Large intestine (tissue), 3 donors: ENCODE data around the gene ZGRF1. TPM values are rescaled to one million over a fixed set of nuclear protein-coding genes. Genes with fewer than 3 reads are reported as not detected.
"Not testable (repeated sequence)": the region's sequence is repeated elsewhere in the genome, so short reads cannot be mapped to it uniquely, and the experiment has no call there.

Experiments
- DNase-seq, 2 donors: peaks; one replicate each; pipeline versions ENCODE4 v3.0.0 to v3.0.0-alpha.2; 2013
- H3K27ac ChIP-seq: one replicate; pipeline ENCODE4 v1.5.1; 2013; ENCODE audit warnings: low read length
- H3K27me3 ChIP-seq: 2 replicates; pipeline ENCODE4 v1.6.1; 2013; ENCODE audit warnings: low read length; ENCODE audit not compliant: control insufficient read depth, insufficient read depth
- H3K36me3 ChIP-seq: 2 replicates; pipeline ENCODE4 v1.6.1; 2013; ENCODE audit warnings: low read length; ENCODE audit not compliant: control insufficient read depth, insufficient read depth
- H3K4me1 ChIP-seq: one replicate; pipeline ENCODE4 v1.6.1; 2013; ENCODE audit warnings: low read length; ENCODE audit not compliant: control insufficient read depth, insufficient read depth
- H3K4me3 ChIP-seq: one replicate; pipeline ENCODE4 v1.5.1; 2013; ENCODE audit warnings: low read length
- H3K9me3 ChIP-seq: one replicate; pipeline ENCODE4 v1.6.1; 2013; ENCODE audit warnings: mild to moderate bottlenecking, low read depth, low read length, moderate library complexity; ENCODE audit not compliant: control insufficient read depth
- WGBS: methylation state at CpG from one replicate; pipeline ENCODE4 v1.1.5; 2013; ENCODE audit warnings: low lambda C conversion rate; ENCODE audit not compliant: insufficient coverage; 5-methylcytosine and 5-hydroxymethylcytosine counted together
- polyA plus RNA-seq: library from polyadenylated mRNA; unstranded; fragments of 120-200 nt; gene quantifications from one replicate; pipeline ENCODE4 v1.2.1, GENCODE V29; 2013

ZGRF1 gene
- polyA plus RNA-seq, 1 donor: 7.3 TPM

DNA sequence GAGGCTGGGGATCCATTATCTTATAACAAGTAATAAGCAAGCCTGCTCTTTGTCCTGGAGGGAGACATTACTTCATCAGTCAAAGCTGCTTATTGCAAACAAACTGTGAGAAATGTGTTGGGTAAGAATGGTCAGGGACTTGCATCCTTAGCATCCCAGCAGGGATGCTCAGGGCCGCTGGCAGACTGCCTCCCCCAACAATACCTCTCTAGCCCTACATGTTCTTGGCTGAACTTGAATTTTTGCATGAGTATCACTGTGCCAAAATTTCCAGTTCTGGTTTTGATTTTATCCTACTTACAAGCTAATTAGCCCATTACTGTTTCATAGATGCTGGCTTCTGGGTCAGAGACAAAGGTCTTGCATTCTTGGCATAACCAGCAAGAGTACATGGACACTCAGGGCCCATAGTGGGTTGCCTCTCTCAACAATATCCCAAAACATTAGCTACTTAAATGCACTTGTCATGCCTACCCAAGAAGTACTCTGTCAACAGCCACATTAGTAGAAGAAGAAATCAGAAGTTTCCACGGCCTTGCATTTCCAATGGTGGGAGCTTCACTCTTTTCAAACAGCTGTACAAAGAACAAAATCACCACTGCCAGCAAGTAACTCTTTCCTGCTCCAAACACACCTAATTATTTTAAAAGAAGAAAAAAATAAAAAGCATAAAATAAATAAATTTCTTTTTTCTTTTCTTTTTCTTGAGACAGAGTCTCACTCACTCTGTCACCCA, 78.9 kb downstream of the ZGRF1 start:
- H3K27me3 ChIP-seq: no peaks in the 10 kb centered on the region
- H3K27ac ChIP-seq: no peak overlapping the region
- no peaks in the 10 kb centered on the region for H3K36me3 ChIP-seq
- no peak for DNase-seq
- WGBS: no CpG with 5 or more reads among the region's 2 CpGs
- H3K4me3 ChIP-seq: no peak overlapping the region
- no peaks in the 10 kb centered on the region for H3K9me3 ChIP-seq
- no peaks in the 10 kb centered on the region for H3K4me1 ChIP-seq

- no CpG with 5 or more reads among the region's 3 CpGs for WGBS
- H3K9me3 ChIP-seq, H3K4me1 ChIP-seq, H3K4me3 ChIP-seq, H3K36me3 ChIP-seq, H3K27me3 ChIP-seq, H3K27ac ChIP-seq, DNase-seq: not testable (repeated sequence)
Observed at GRCh38 chr4:112554271-112554670, 82.4 kb downstream of the ZGRF1 start.

- no peaks in the 10 kb centered on the region for H3K36me3 ChIP-seq
- no peak for DNase-seq
- no peaks in the 10 kb centered on the region for H3K4me1 ChIP-seq
- no peaks in the 10 kb centered on the region for H3K27me3 ChIP-seq
- no peaks in the 10 kb centered on the region for H3K9me3 ChIP-seq
- no peak overlapping the region for H3K4me3 ChIP-seq
- WGBS: no CpG with 5 or more reads among the region's 2 CpGs
- no peak overlapping the region for H3K27ac ChIP-seq
Observed at GRCh38 chr4:112552668-112553067, 84.0 kb downstream of the ZGRF1 start.

GRCh38 chr4:112550728-112551127, 86.0 kb downstream of the ZGRF1 start:
- Histone ChIP-seq H3K27me3 (no peaks in the 10 kb centered on the region), H3K4me1 (no peaks in the 10 kb centered on the region), H3K4me3 (no peak overlapping the region), H3K9me3 (no peaks in the 10 kb centered on the region), H3K27ac (no peak overlapping the region), H3K36me3 (peaks cover 3% of the 10 kb centered on the region)
- WGBS: no CpG with 5 or more reads among the region's 2 CpGs
- no peak for DNase-seq

DNA sequence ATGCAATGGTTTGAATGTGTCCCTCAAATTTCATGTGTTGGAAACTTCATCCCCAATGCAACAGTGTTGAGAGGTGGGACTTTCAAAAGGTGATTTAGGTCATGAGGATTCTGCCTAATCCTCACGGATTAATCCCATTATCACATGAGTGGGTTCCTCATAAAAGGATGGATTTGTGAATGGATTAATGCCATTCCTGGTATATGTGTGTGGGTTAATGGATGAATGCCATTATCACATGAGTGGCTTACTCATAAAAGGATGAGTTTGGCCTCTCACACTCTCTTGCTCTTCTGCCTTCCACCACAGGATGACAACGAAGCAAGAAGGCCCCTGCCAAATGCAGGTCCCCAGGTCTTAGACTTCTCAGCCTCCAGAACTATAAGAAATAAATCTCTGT, 90.2 kb downstream of the ZGRF1 start:
- H3K4me3 ChIP-seq: no peak overlapping the region
- no peak overlapping the region for H3K27ac ChIP-seq
- WGBS: no CpG with 5 or more reads among the region's 2 CpGs
- peaks cover 3% of the 10 kb centered on the region for H3K36me3 ChIP-seq
- H3K4me1 ChIP-seq: no peaks in the 10 kb centered on the region
- H3K27me3 ChIP-seq: no peaks in the 10 kb centered on the region
- no peaks in the 10 kb centered on the region for H3K9me3 ChIP-seq
- no peak for DNase-seq

- no peak overlapping the region for H3K27ac ChIP-seq
Observed at GRCh38 chr4:112545346-112545745, 91.4 kb downstream of the ZGRF1 start.

DNA sequence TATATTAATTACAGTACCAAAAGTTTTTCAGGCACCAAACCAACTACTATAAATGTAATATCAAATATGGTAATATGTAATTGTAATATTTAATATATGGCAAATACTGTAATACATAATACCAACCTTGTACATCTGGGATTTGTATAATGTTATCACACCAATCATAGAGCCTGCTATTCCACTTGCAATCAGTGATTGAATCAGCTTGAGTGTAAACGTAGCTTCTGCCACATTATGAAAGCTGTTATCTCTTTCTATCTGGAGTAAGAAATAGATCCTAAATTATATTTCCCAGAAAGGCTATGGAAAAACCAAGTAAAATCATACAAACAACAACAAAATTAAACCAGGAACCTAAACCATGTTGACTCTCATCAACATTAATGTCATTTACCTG, 96.0 kb downstream of the ZGRF1 start:
- Histone ChIP-seq H3K9me3 (no peaks in the 10 kb centered on the region), H3K27me3 (no peaks in the 10 kb centered on the region), H3K27ac (no peak overlapping the region), H3K36me3 (no peaks in the 10 kb centered on the region), H3K4me1 (no peaks in the 10 kb centered on the region), H3K4me3 (no peak overlapping the region)
- no CpG with 5 or more reads among the region's 1 CpG for WGBS
- no peak for DNase-seq

More at GRCh38 chr4:112545346-112545745, 91.4 kb downstream of the ZGRF1 start:
- Histone ChIP-seq H3K4me1 (no peaks in the 10 kb centered on the region), H3K36me3 (peaks cover 3% of the 10 kb centered on the region), H3K9me3 (no peaks in the 10 kb centered on the region), H3K27me3 (no peaks in the 10 kb centered on the region), H3K4me3 (no peak overlapping the region)
- no peak for DNase-seq
- 90% methylated on average over 1 of the region's 3 CpGs for WGBS

DNA sequence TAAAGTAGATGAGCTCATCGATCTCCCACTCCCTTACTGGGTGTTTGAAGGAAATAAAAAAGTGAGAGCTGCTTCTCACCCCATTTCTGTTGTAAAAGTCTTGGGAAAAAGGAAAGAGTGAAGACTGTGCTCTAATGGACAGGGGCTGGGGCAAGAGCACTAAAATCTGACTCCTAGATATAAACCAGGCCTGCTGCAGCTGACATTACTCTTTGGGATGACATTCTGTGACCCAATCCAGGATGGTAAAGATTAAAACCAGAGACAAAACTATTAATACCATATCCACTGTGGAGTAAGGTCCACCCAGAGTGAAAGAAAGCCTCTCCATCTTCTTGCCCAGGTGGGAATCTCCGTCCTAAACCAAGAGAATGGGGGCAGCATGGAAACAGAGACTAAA, 100.6 kb downstream of the ZGRF1 start:
- Histone ChIP-seq H3K27ac (no peak overlapping the region), H3K9me3 (no peaks in the 10 kb centered on the region), H3K4me3 (no peak overlapping the region), H3K27me3 (no peaks in the 10 kb centered on the region), H3K4me1 (no peaks in the 10 kb centered on the region), H3K36me3 (no peaks in the 10 kb centered on the region)
- DNase-seq: no peak
- WGBS: 71% methylated on average over 1 of the region's 2 CpGs

DNA sequence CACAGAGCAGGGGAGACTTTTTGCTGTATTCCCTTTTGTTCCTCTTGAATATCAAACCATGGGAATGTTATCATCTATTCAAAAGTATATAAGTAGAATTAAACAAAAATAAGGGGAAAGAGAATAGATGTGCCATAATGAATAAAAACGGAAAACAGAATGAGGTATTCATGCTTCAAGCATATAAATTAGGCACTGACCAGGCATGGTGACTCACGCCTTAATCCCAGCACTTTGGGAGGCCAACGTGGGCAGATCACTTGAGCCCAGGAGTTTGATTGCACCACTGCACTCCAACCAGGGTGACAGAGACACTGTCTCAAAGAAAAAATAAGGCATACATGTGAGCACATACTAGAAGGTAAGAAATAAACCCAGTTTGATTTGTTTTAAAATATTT, 104.4 kb downstream of the ZGRF1 start:
- WGBS: 86% methylated on average over 1 of the region's 3 CpGs
- H3K4me1 ChIP-seq: no peaks in the 10 kb centered on the region
- no peaks in the 10 kb centered on the region for H3K9me3 ChIP-seq
- H3K27me3 ChIP-seq: peaks cover 11% of the 10 kb centered on the region
- no peak for DNase-seq
- H3K27ac ChIP-seq: no peak overlapping the region
- no peak overlapping the region for H3K4me3 ChIP-seq
- H3K36me3 ChIP-seq: no peaks in the 10 kb centered on the region

GRCh38 chr4:112531146-112531545, 105.6 kb downstream of the ZGRF1 start:
- 40% methylated on average over 1 of the region's 1 CpG for WGBS
- H3K4me3 ChIP-seq: no peak overlapping the region
- no peak overlapping the region for H3K27ac ChIP-seq
- no peaks in the 10 kb centered on the region for H3K36me3 ChIP-seq
- H3K27me3 ChIP-seq: peaks cover 19% of the 10 kb centered on the region
- H3K4me1 ChIP-seq: no peaks in the 10 kb centered on the region
- no peaks in the 10 kb centered on the region for H3K9me3 ChIP-seq
- DNase-seq: no peak

- Histone ChIP-seq H3K4me1 (no peaks in the 10 kb centered on the region), H3K27ac (no peak overlapping the region), H3K4me3 (no peak overlapping the region), H3K36me3 (no peaks in the 10 kb centered on the region), H3K9me3 (peaks cover 4% of the 10 kb centered on the region), H3K27me3 (peaks cover 67% of the 10 kb centered on the region)
- no CpG with 5 or more reads among the region's 1 CpG for WGBS
- no peak for DNase-seq
Observed at GRCh38 chr4:112526061-112526460, 110.6 kb downstream of the ZGRF1 start.
